ENCODE results near the gene GOLIM4.
A peak's percentile ranks its signal among the peaks of the same experiment; 100 is the strongest.

The GOLIM4 gene

GRCh38 chr3:168100777-168101492 is 5.2 kb upstream of the GOLIM4 start:
- DNase-seq (ENCODE audit: insufficient read length, low spot score): no peak

GRCh38 chr3:168097381-168097780 is 1.7 kb upstream of the GOLIM4 start:
- FAIRE-seq: no peak

More at GRCh38 chr3:168100777-168101492, 5.2 kb upstream of the GOLIM4 start:
- no peak for FAIRE-seq

DNA sequence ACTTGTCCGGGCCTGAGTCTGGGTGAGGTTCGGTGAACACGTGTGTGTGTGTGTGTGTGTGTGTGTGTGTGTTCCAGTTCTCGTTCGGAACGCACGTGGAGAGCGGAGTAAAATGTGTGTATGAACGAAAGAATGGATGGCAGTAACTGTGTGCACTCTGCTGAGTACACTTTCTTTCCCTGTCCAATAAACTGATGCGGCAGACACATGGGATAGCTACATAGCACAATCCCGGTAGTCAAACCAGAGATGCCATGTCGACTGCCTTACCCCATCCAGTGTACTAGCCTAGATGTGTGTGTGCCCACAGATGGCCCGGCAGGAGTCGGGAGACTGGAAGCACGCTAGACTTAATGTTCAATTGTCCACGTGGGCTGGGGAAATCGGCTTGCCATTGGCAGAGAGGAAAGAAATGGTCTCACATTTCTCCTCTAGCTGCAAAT is 507 bp upstream of the GOLIM4 start:
- DNase-seq (ENCODE audit: insufficient read length, low spot score): peak; percentile 67
- FAIRE-seq: no peak

More at GRCh38 chr3:168097381-168097780, 1.7 kb upstream of the GOLIM4 start:
- no peak for DNase-seq (ENCODE audit: insufficient read length, low spot score)

GRCh38 chr3:168094877-168095610 is 680 bp downstream of the GOLIM4 start:
- peak; percentile 46 for DNase-seq (ENCODE audit: insufficient read length, low spot score)
- peak; percentile 46 for FAIRE-seq

- FAIRE-seq: no peak
- no peak for DNase-seq (ENCODE audit: insufficient read length, low spot score)
Observed at GRCh38 chr3:168094580-168094876, 1.2 kb downstream of the GOLIM4 start.

DNA sequence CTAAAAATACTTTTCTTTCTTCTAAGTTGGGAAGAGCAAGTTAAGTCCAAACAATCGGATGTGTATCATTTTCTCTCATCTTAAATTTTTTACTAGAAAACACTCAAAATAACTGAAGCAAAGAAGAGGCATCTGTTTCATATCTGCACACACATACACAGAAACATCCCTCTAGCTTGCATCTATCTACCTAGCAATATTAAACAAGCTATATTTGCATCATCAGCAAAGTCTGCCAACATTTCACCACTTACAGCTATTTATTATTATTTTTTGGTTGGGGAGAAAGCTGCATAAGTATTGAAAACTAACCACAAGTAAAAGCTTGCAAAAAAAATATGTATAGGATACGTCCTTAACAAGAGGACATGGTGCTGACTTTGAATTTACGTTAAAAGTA is 1.9 kb downstream of the GOLIM4 start:
- no peak for FAIRE-seq

GRCh38 chr3:168093229-168093628 is 2.5 kb downstream of the GOLIM4 start:
- no peak for FAIRE-seq
- DNase-seq (ENCODE audit: insufficient read length, low spot score): no peak

More for the DNA sequence above, 1.9 kb downstream of the GOLIM4 start:
- no peak for DNase-seq (ENCODE audit: insufficient read length, low spot score)

DNA sequence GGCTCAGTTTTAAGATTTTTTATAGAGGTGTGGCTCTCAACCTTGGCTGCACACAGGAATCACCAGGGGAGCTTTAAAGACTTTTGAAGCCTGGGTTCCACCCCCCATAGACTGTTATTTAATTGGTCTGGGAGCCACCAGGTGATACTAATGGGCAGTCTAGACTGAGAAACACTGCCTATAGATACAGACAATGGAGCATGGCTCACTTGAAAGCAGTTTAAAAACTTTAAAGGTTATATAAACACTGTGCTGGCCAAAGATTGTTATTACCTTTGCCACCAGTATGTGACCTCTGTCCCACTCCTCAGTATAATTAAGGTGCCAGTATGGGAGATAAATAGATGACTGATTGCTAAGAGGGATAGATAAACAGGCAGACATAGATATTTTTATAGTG is 3.8 kb downstream of the GOLIM4 start:
- DNase-seq (ENCODE audit: insufficient read length, low spot score) (no peak), FAIRE-seq (no peak)

GRCh38 chr3:168091302-168091858 is 4.3 kb downstream of the GOLIM4 start:
- FAIRE-seq (no peak), DNase-seq (ENCODE audit: insufficient read length, low spot score) (no peak)

- DNase-seq (ENCODE audit: insufficient read length, low spot score) (no peak), FAIRE-seq (no peak)
Observed at GRCh38 chr3:168090306-168091085, 5.2 kb downstream of the GOLIM4 start.

DNA sequence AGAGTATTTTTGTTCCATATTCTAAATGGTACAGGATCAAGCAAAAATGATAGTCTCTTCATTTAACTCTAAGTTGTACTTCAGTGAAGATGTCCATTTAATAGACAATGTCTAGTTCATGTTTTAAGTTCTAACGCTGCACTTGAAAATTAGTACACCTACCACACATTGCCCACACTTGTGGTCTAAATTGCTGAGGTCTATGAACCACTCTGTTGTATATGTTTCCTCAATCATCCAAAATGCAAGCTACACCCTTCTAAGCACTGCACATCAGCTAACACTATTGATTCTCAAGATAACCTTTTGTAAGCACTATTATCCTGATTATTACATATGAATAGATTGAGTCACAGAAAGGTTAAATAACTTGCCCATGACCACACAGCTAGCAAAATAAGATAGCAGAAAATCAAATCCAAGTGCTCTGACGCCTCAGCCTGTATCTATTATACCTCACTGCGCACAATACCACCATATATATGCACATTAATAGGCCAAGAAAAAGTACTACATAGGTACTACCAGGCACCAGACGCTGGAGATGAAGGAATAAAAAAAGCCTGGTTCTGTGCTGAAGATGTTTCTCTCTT is 6.4 kb downstream of the GOLIM4 start:
- FAIRE-seq (no peak), DNase-seq (ENCODE audit: insufficient read length, low spot score) (no peak)

GRCh38 chr3:168088106-168088720 is 7.5 kb downstream of the GOLIM4 start:
- DNase-seq (ENCODE audit: insufficient read length, low spot score) (no peak), FAIRE-seq (no peak)

DNA sequence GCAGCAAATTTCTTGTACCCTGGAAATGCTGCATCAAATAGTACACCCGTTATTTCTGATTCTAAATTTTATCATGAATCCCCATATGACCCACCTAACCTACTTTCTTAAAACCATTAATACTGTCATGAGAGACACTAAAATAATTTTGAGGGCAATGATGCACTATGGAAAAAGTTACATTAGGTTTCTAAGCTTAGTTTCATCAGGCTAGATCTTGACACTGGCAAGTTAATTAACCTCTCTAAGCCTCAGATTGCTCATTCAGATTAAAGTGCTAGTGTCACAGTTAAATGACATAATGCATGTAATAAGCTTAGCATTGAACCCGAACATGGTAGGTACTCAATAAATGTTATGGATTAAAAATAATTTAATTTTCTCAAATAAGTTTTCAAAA is 8.2 kb downstream of the GOLIM4 start:
- no peak for FAIRE-seq
- no peak for DNase-seq (ENCODE audit: insufficient read length, low spot score)

- DNase-seq (ENCODE audit: insufficient read length, low spot score) (no peak), FAIRE-seq (no peak)
Observed at GRCh38 chr3:168086541-168087260, 9.0 kb downstream of the GOLIM4 start.

DNA sequence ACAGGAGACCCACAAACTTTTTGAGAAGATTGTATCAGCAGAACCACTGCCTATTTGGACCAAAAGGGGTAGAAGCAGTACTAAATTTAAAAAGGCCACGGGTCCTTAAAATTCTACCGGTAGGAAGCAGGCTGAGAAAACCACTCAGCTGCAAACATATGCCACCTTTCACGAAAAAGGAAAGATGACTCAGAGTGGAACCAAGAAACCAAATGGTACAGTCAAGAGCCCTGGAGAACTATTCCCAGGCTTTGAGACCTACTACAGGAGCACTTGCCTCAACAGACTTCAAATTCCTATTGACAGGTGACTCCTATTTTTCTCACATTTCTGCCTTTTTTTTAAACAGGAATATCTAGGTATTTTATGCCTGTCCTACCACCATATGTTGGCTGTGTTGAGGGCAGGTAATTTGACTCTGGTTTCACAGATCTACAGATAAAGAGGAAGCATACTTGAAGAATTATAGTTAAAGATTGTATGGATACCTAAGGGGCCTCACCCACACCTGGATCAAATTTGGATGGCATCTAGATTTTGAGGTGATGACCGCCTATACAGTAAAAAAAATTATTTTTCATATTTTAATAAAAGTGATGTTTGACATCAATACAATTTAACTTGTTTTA is 10.1 kb downstream of the GOLIM4 start:
- DNase-seq (ENCODE audit: insufficient read length, low spot score) (no peak), FAIRE-seq (no peak)

DNA sequence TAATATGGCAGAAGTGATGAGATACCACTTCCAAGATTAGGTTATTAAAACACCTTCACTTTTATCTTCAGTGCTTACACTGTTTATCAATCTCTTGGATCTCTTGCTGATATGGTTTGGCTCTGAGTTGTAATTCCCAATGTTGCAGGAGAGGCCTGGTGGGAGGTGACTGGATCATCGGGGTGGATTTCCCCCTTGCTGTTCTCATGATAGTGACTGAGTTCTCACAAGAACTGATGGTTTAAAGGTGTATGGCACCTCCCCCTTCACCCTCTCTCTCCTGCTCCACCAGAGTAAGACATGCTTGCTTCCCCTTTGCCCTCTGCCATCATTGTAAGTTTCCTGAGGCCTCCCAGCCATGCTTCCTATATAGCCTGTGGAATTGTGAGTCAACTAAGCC is 11.8 kb downstream of the GOLIM4 start:
- DNase-seq (ENCODE audit: insufficient read length, low spot score): no peak
- FAIRE-seq: no peak

DNA sequence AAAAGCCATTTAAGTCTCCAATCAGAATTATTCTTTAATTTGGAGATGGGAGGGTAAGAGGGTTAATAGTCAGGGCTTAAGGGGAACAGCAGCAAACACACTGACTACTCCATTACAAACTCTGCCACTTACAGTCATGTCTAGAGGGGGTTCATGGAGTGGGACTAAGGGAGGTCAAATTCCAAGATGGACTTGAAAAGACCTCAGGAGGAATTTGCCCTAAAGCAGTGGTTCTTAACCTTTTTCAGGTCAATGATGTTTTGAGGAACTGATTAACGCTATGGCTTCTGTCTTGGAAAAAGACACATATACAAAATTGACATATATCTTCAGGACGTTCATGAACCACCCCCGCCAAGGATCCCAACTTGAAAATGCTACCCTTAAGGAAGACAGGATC is 13.9 kb downstream of the GOLIM4 start:
- no peak for DNase-seq (ENCODE audit: insufficient read length, low spot score)
- no peak for FAIRE-seq

- DNase-seq (ENCODE audit: insufficient read length, low spot score) (no peak), FAIRE-seq (no peak)
Observed at GRCh38 chr3:168081171-168081771, 14.5 kb downstream of the GOLIM4 start.
